Astrocyte of the cerebellum (primary cell): ENCODE results near the gene NDST1.

Experiments
- DNase-seq: peaks from one replicate; pipeline ENCODE4 v3.0.0-alpha.2; 2011; ENCODE audit warnings: low read depth
- H3K4me3 ChIP-seq: 2 replicates; pipeline ENCODE4 v1.5.1; 2011; ENCODE audit warnings: mild to moderate bottlenecking, low read depth, low read length, moderate library complexity
- in situ Hi-C: cut with HindIII; loops from 2 replicates; pipeline ENCODE4 v1.10.0; 2017; ENCODE audit warnings: low sequenced_read_pairs
- TF ChIP-seq, protein P1 (sequence below): IDR thresholded peaks from 2 replicates; pipeline ENCODE4 v1.5.1; 2012; ENCODE audit warnings: low read length, low read depth, moderate library complexity, mild to moderate bottlenecking; ENCODE audit errors: missing control alignments

Gene NDST1

GRCh38 chr5:150604010-150604409, 96.1 kb downstream of the NDST1 start:
- no peak overlapping the region for H3K4me3 ChIP-seq
- TF ChIP-seq, protein P1, sequence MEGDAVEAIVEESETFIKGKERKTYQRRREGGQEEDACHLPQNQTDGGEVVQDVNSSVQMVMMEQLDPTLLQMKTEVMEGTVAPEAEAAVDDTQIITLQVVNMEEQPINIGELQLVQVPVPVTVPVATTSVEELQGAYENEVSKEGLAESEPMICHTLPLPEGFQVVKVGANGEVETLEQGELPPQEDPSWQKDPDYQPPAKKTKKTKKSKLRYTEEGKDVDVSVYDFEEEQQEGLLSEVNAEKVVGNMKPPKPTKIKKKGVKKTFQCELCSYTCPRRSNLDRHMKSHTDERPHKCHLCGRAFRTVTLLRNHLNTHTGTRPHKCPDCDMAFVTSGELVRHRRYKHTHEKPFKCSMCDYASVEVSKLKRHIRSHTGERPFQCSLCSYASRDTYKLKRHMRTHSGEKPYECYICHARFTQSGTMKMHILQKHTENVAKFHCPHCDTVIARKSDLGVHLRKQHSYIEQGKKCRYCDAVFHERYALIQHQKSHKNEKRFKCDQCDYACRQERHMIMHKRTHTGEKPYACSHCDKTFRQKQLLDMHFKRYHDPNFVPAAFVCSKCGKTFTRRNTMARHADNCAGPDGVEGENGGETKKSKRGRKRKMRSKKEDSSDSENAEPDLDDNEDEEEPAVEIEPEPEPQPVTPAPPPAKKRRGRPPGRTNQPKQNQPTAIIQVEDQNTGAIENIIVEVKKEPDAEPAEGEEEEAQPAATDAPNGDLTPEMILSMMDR: no peak
- in situ Hi-C loops: no loop called here
- no peak for DNase-seq

DNA sequence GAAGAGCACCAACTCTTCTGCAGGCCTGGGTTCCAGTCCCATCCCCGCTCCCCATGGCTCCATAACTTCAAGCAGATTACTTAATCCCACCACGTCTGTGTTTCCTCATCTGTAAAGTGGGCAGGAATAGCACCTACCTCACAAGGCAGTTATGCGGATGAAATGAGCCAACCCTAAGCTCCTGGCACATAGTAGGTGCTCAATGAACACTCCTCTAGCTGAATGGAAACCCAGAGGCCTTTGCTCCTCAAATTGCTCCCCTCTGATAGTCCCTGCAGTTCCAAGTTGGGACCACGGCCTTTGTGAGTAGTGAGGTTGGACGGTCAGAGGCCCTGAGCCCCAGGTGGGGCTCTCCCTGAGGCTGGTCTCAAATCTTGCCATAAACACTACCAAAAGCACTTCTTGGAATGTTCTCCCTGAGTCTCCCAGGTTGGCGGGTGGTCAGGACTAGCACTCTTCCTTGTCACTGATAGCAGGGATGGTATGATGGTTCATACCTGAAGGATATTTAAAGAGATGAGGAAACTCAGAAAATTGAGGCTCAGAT, 97.0 kb downstream of the NDST1 start:
- TF ChIP-seq, protein P1: no peak
- in situ Hi-C loops: no loop called here
- no peak for DNase-seq

GRCh38 chr5:150605546-150605945, 97.6 kb downstream of the NDST1 start:
- DNase-seq: no peak
- TF ChIP-seq, protein P1: no peak
- H3K4me3 ChIP-seq: no peak overlapping the region
- in situ Hi-C loops: no loop called here

More for the DNA sequence above, 97.0 kb downstream of the NDST1 start:
- no peak overlapping the region for H3K4me3 ChIP-seq

- H3K4me3 ChIP-seq: no peak overlapping the region
- no peak for DNase-seq
- TF ChIP-seq, protein P1: no peak
- in situ Hi-C loops: no loop called here
Observed at GRCh38 chr5:150606476-150606875, 98.5 kb downstream of the NDST1 start.

GRCh38 chr5:150607105-150607504, 99.2 kb downstream of the NDST1 start:
- TF ChIP-seq, protein P1: no peak
- in situ Hi-C loops: no loop called here

More at GRCh38 chr5:150607105-150607504, 99.2 kb downstream of the NDST1 start:
- no peak overlapping the region for H3K4me3 ChIP-seq
- DNase-seq: no peak
